ENCODE data around the gene INPP5A. TPM values are rescaled to one million over a fixed set of nuclear protein-coding genes. Genes with fewer than 3 reads are reported as not detected.
A peak's percentile ranks its signal among the peaks of the same experiment; 100 is the strongest.

INPP5A gene
- total and polyA plus RNA-seq, 10 of the 15 experiments (the other 5 are each of a cell fraction or from before 2014, with no cell fraction given): 0.52 to 15.0 (median 6.3) TPM

DNA sequence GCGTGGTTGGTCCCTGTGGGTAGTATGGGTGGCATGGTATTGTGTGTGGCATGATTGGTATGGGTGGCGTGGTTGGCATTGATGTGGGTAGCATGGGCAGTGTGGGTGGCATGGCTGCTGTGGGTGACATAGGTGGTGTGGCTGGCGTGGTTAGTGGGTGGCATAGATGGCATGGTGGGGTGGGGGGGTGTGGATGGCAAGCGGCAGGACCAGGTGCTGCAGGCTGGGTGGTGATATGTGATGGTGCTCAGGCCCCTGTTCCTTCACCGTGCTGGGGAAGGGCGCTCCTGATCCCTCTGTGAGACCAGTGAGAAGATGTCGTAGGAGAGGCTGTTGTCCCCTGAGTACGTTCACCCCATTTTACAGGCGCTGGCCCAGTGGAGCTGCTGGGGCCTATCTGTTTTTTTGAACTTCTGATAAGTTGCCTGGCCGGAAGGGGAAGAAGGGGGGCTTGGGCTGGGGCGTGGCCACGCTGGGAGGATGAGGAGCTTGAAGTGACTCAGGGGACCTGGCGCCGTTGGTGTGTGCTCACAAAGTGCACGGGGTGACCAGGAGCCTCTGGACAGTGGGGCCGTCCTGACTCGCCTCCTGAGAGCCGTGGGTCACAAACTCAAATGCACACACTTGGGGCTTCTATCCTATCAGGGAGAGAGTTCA is 17.5 kb downstream of the INPP5A start:
- Histone ChIP-seq H2AFZ (ENCODE audit: control insufficient read depth, low read depth, low read length) (no peak overlapping the region), H3K4me2 (ENCODE audit: control insufficient read depth, insufficient read depth) (no peak overlapping the region; the same call in 1 of the 2 replicates), H3K79me2 (ENCODE audit: control insufficient read depth, insufficient read depth, low read length) (no peaks in the 10 kb centered on the region; the same call in 1 of the 2 replicates), H3K27ac (ENCODE audit: control insufficient read depth, insufficient read depth) (no peak overlapping the region), H3K27me3 (replicated peaks in 1 of 2; ENCODE audit: control insufficient read depth in 2 of 2, insufficient read depth in 2 of 2, low read length in 1 of 2) (no peaks in the 10 kb centered on the region), H3K36me3 (ENCODE audit: control insufficient read depth in 2 of 2, insufficient read depth in 2 of 2, low read length in 1 of 2) (no peaks in the 10 kb centered on the region; a peak in 2 of 4 replicates), H3K4me3 (no peak overlapping the region), H3K9me3 (replicated peaks; ENCODE audit: control insufficient read depth, insufficient read depth, low read length) (no peaks in the 10 kb centered on the region; the same call in 2 of the 3 replicates), H4K20me1 (ENCODE audit: control insufficient read depth, insufficient read depth) (no peaks in the 10 kb centered on the region; the same call in 1 of the 2 replicates), H3K4me1 (ENCODE audit: control insufficient read depth, insufficient read depth, low read length) (peaks cover 29% of the 10 kb centered on the region), H3K9ac (ENCODE audit: control insufficient read depth, insufficient read depth, low read length) (no peak overlapping the region)
- TF ChIP-seq SIX5 (IDR thresholded peaks at IDR 0.05; ENCODE audit: low read depth, low read length, severe bottlenecking) (no peak), POLR2A (IDR thresholded peaks at IDR 0.05; ENCODE audit: low read depth, low read length) (no peak)
- 42% methylated on average over 18 of the region's 18 CpGs for WGBS (ENCODE audit: insufficient coverage, insufficient replicate concordance, low lambda C conversion rate, missing lambda C conversion rate)
- CTCF ChIA-PET: no interaction called here
- FAIRE-seq: no peak
- RAD21 ChIA-PET (ENCODE audit: unreplicated experiment): no interaction called here
- TSS peak; percentile 44 for BruUV-seq (replicated peaks)
- intact Hi-C loops (cut with micrococcal nuclease; ENCODE audit: unreplicated experiment) (no loop called here), in situ Hi-C loops (cut with MboI) (no loop called here)
- SMC1A ChIA-PET (ENCODE audit: uncharacterized antibody, unreplicated experiment): no interaction called here
- no peak for ATAC-seq
- POLR2A ChIA-PET: interaction anchor here (0.9 kb wide), 1 partner anchor 15 kb away, joined by 3 read pairs; no protein-coding TSS in a partner anchor
- DNase-seq (ENCODE audit: low read depth, low spot score): no peak

GRCh38 chr10:132555648-132556575 is 18.3 kb downstream of the INPP5A start:
- no peaks in the 10 kb centered on the region; a peak in 2 of 4 replicates for H3K36me3 ChIP-seq (ENCODE audit: control insufficient read depth in 2 of 2, insufficient read depth in 2 of 2, low read length in 1 of 2)
- no peaks in the 10 kb centered on the region for H3K27me3 ChIP-seq (replicated peaks in 1 of 2; ENCODE audit: control insufficient read depth in 2 of 2, insufficient read depth in 2 of 2, low read length in 1 of 2)
- in situ Hi-C loops (cut with MboI): no loop called here
- H4K20me1 ChIP-seq (ENCODE audit: control insufficient read depth, insufficient read depth): no peaks in the 10 kb centered on the region; the same call in 1 of the 2 replicates
- ATAC-seq (no peak), DNase-seq (ENCODE audit: low read depth, low spot score) (no peak), FAIRE-seq (no peak)
- intact Hi-C loops (cut with micrococcal nuclease; ENCODE audit: unreplicated experiment): no loop called here
- no peak overlapping the region for H3K4me3 ChIP-seq
- no peak overlapping the region for H3K9ac ChIP-seq (ENCODE audit: control insufficient read depth, insufficient read depth, low read length)
- ChIA-PET SMC1A (ENCODE audit: uncharacterized antibody, unreplicated experiment) (no interaction called here), CTCF (no interaction called here), RAD21 (ENCODE audit: unreplicated experiment) (no interaction called here), POLR2A (interaction anchor here (0.9 kb wide), 1 partner anchor 15 kb away, joined by 3 read pairs; no protein-coding TSS in a partner anchor)
- TF ChIP-seq HCFC1 (IDR thresholded peaks at IDR 0.05; ENCODE audit: low read length) (no peak), YY1 (IDR thresholded peaks at IDR 0.05; ENCODE audit: low read depth, low read length) (no peak), ZNF622 (IDR thresholded peaks at IDR 0.05) (no peak), RBBP5 (conservative IDR thresholded peaks at IDR 0.05) (no peak), EED (IDR thresholded peaks at IDR 0.05; ENCODE audit: low read depth) (0 out of 2 replicates have a peak, but pooled peaks have one; percentile 22), CHD2 (IDR thresholded peaks at IDR 0.05; ENCODE audit: borderline replicate concordance, low read depth, low read length) (no peak), ASH2L (IDR thresholded peaks at IDR 0.05; ENCODE audit: borderline replicate concordance, low read depth) (no peak), HDGF (IDR thresholded peaks at IDR 0.05) (no peak), CREB1 (IDR thresholded peaks at IDR 0.05; ENCODE audit: low read depth) (peak; percentile 59; the same call in 1 of the 2 replicates), ZZZ3 (IDR thresholded peaks at IDR 0.05; ENCODE audit: control insufficient read depth, insufficient read length, low read depth) (no peak), WRNIP1 (IDR thresholded peaks at IDR 0.05; ENCODE audit: borderline replicate concordance, low read depth, low read length) (no peak), RB1 (IDR thresholded peaks at IDR 0.05; ENCODE audit: borderline replicate concordance) (no peak), CREM (IDR thresholded peaks at IDR 0.05; ENCODE audit: low read depth) (peak; percentile 59)
- no TSS peak for BruUV-seq (replicated peaks)
- no peak overlapping the region for H3K27ac ChIP-seq (ENCODE audit: control insufficient read depth, insufficient read depth)
- H3K9me3 ChIP-seq (replicated peaks; ENCODE audit: control insufficient read depth, insufficient read depth, low read length): no peaks in the 10 kb centered on the region; the same call in 2 of the 3 replicates
- H3K79me2 ChIP-seq (ENCODE audit: control insufficient read depth, insufficient read depth, low read length): no peaks in the 10 kb centered on the region; the same call in 1 of the 2 replicates
- H2AFZ ChIP-seq (ENCODE audit: control insufficient read depth, low read depth, low read length): no peak overlapping the region
- H3K4me2 ChIP-seq (ENCODE audit: control insufficient read depth, insufficient read depth): no peak overlapping the region; the same call in 1 of the 2 replicates
- WGBS (ENCODE audit: insufficient coverage, insufficient replicate concordance, low lambda C conversion rate, missing lambda C conversion rate): 64% methylated on average over 22 of the region's 22 CpGs
- H3K4me1 ChIP-seq (ENCODE audit: control insufficient read depth, insufficient read depth, low read length): peaks cover 31% of the 10 kb centered on the region

All from GM12878 (cell line).